Stimulated activated CD8-positive, alpha-beta memory T cell treated with anti-CD3 and anti-CD28 coated beads, Interleukin-4, amount 100 ng/mL, for 24 hours (primary cell): Measurements from ENCODE around the gene TRAPPC1.

ENCODE experiments used
- DNase-seq: peaks from one replicate; pipeline ENCODE4 v3.0.0-alpha.2; 2020; ENCODE audit warnings: low read depth

The TRAPPC1 gene

DNA sequence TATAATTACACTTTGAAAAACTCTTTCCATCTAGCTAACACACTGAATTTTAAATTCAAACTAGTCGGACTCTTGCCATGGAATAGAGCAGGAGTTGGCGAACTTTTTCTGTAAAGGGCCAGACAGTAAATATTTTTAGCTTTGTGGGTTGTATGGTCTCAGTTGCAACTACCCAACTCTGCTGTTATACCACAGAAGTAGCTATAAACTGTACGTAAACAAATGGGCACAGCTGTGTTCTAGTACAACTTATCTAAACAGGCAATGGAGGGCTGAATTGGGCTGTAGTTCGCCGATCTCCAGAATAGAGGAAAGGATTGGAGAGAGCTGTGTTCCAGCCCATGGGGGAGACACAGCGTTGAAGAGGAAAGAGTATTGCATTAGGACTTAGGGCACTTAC, 9.0 kb upstream of the TRAPPC1 start:
- DNase-seq, result no peak

GRCh38 chr17:7940034-7940433, 8.3 kb upstream of the TRAPPC1 start:
- no peak for DNase-seq

DNA sequence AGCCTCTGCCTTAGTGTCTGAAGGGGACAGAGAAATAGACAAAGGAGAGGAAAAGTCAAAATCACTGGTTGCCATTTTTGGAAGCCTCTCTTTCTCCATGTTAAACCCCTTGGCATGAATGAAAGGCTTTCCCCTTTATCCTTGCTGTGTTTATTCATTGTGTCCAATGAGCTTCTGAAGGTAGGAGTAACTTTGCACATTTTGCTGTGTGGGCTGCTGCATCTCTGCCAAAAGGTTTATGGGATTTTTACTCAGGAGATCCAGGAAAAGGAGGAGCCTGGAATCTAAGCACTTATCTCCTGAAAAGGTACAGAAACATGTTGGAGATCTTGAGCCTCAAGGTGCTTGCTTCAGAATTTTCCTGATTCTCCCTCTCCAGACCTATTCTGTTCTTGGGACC, 4.1 kb upstream of the TRAPPC1 start:
- no peak for DNase-seq

DNA sequence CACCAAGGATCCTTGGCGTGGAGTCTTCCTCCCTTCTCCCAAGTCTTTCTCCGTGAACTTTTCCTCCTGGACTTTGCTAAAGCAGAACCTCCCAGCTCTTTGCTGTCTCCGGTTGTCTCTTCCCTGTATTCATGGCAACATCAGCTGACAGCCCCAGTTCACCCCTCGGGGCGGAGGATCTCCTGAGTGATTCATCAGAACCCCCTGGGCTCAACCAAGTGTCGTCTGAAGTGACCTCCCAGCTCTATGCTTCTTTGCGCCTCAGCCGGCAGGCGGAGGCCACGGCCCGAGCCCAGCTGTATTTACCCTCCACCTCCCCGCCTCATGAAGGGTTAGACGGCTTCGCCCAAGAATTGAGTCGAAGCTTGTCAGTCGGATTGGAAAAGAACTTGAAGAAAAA, 1.2 kb upstream of the TRAPPC1 start:
- no peak for DNase-seq

DNA sequence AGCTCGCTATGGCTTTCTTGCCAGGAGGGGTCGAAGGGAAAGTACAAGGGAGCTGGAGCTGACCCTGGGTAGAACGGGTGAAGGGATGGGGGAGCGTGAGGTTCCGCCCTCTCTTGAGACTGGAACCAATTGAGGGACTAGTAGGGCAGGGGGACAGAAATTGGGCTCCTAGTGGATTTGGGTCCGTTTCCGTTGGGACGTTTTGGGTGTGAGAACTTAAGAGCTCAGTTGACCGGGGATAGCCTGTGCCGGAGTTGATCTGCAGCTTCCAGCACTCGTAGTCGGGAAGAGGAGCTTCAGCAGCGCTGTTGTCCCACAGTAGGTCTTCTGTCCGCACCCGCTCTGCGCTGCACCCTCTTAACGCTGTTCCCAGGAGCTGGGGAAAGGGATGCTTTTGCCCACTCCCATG, 741 bp upstream of the TRAPPC1 start:
- DNase-seq, result no peak

DNA sequence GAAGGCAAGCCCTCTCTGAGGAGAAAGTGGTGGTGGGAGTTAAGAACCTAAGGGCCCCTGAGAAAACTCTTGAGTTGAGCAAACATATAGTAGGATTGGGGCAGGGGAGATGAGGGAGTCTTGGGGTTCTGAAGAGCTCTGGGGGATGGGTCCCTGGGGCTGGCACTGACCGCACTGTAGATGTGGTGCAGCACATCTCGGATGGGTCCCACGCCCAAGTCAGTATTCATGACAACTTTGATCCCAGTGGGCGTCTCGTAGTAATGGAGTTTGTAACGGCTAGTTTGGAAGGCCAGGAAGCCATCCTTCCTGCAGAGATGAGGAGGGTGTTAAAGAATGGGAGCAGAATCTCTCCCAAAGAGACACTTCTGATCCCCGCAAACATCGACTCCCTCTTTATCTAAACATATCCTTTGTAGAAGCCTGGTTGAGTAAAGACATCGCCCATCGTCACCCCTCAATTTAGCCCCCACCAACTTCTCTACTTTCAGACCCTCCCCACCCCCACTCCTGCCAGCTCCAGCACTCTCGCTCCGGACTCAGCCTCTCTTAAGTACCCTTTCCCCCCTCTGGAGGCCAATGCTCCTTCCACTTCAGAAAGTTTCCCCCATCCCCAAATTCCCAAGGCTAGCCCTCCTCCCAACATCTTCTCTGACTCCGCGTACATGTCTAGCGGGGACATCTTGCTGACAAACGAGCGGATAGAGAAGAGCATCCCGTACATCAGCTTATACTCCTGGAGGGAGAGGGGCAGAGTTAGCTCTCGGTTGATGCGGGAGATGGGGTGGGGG, 710 bp downstream of the TRAPPC1 start:
- no peak for DNase-seq

DNA sequence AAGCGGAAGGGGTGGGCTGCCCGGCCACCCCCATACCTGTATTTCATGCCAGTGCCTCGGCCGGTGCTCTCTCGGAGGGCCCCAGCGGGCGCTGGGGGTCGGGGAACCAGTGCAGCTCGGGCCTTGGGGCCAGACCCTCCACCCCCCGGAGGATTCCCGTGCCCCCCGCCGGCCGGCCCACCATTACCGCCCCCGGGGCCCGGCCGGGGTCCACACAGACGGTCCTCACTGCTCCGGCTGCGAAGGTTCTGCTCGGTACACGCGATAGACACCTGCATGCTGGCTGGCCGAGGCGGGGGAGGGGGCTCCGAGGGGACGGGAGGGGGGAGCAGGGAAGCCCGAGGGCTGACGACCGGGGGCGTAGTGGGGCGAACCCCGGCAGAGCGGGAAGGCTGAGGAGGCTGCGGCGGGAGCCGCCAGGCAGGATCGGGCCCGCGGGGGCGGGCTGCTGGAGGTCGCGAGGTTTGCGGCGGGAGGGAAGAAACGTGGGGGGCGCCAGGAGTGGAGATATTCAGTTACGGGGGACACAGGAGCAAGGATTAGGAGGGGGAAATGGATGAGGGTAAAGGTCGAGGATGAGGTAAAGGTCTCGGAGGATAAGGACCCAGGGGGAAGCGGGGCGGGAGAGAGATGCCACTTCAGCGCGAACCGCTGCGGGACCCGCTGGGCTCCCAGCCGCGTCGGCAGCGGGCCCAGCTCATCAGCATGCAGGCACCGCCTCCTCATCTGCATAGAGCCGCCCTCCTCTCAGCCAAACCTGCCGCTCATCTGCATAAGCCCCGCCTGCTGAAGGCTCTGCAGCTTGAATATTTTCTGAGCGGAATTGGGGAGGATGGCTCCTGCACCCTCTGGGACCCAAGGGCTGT, 2.4 kb downstream of the TRAPPC1 start, which contains the start of gene KCNAB3:
KCNAB3 (minus strand) TSS at position 699 of the 866 bp plus-strand sequence; CDS start at position 278, 421 bp downstream.
- no peak for DNase-seq

DNA sequence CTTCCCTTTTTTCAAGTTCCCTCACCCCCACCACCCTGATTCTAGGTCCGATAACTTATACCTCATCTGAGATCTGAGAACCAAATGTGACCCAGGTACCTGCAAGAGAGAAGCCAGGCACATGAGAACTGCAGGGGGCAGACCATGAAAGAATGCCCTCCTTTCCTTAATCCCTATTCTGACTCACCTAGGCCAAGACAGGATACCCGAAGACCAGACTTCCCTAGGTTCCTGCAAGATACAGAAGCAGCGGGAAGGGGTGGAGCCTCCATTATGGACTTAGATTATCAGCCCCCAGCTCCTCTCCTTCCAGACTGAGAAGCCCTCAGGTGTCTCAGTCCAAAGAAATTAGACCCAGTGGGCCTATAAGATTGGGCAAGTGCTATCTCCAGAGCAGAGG, 4.2 kb downstream of the TRAPPC1 start:
- DNase-seq, result no peak

- DNase-seq, result peak; percentile 71
Observed at GRCh38 chr17:7922845-7923628, 8.7 kb downstream of the TRAPPC1 start.

GRCh38 chr17:7922269-7922844, 9.4 kb downstream of the TRAPPC1 start:
- no peak for DNase-seq

- no peak for DNase-seq
Observed at GRCh38 chr17:7916808-7917207, 14.9 kb downstream of the TRAPPC1 start.

- no peak for DNase-seq
Observed at GRCh38 chr17:7916385-7916682, 15.4 kb downstream of the TRAPPC1 start.

- peak; percentile 78 for DNase-seq
Observed at GRCh38 chr17:7915611-7916384, 15.9 kb downstream of the TRAPPC1 start, which contains the start of gene RNF227. Gene RNF227 (minus strand): TSS chr17:7916289. CDS start chr17:7916195, 94 bp downstream.

DNA sequence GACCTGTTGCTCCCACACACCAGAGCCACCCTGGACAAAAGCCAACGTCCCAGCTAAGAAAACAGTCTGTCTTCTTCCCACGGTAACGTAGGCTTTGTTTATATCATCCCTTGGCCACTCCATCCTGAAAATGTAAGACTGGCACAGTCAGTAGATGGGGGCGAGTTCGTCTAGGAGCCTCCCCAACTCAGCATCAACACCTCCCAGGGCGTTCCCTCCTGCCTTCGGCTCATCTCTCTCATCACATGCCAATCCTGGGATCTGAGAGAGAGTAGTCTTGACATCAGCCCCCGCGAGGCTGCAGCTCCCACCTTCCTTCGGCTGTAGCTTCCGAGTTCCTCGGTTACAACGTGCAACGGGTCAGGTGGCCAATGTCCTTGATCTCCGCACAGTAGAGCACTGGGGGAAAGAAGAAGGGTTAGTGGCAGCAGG, 16.6 kb downstream of the TRAPPC1 start:
- DNase-seq, result no peak

- DNase-seq, result no peak
Observed at GRCh38 chr17:7912927-7913524, 18.7 kb downstream of the TRAPPC1 start.

DNA sequence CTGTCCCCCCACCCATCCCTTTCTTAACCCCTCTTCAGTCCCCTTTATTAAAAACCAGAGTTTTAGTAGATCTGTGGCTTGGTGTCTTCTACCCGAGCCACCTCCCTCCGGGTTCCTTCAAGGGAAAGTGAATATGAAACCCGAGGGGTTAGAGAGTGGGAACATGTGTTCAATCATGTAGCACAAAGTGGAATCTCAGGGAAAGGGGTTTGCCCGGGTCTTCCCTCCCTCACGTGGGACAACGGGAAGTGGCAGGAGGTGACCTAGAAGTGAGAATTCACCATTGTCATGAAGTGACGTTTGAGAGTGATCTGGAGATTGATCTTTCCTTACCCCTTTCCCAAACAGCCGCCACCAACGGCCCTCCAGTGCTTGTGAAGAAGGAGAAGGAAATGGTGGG, 20.6 kb downstream of the TRAPPC1 start:
- no peak for DNase-seq

DNA sequence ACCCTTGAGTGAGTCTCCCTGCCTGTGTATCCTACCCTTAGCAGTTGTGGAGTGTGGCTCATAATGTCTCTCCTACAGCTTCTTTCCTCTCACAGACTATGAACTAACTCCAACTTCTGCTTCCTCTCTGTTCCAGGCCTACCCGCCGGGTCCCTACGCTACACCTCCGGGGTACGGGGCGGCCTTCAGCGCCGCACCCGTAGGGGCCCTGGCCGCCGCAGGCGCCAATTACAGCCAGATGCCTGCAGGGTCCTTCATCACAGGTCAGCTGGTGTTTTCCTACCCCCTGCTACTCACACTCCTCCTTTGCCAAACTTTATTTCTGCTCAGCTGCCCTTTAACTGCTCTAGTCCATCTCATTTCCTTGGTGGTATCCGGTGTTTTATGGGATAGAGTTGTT, 21.0 kb downstream of the TRAPPC1 start:
- no peak for DNase-seq

GRCh38 chr17:7910281-7910680, 21.5 kb downstream of the TRAPPC1 start:
- no peak for DNase-seq

- no peak for DNase-seq
Observed at GRCh38 chr17:7909089-7909488, 22.7 kb downstream of the TRAPPC1 start.

DNA sequence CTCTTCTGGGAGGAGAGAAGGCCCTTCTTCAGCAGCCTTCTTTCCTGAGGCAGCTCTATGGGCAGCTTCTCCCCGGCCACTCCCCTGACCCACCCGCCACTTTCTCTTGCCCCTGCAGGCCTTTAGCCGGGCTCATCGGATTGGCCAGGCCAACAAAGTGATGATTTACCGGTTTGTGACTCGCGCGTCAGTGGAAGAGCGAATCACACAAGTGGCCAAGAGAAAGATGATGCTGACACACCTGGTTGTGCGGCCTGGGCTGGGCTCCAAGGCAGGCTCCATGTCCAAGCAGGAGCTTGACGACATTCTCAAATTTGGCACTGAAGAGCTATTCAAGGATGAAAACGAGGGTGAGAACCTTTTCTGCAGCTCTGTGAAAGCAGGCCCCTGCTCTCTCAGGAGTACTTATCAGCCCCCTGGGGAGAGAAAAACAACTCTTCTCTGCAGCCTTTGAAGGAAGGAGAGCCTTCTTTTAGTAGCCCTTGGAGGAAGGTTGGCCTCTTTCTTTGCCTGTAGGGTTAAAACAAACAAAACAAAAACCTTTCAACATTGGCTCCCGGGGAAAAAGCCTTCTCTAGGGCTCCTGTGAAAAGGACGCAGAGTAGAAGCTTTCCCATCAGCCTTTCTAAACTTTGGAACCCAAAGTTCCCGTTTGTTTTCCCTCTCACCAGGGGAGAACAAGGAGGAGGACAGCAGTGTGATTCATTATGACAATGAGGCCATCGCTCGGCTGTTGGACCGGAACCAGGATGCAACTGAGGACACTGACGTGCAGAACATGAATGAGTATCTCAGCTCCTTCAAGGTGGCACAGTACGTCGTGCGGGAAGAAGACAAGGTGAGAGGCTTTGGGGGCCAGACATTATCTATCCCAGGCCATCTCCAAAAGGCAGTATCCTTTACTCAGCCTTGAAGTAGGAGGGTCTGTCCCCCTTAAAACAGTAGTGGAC, 28.3 kb downstream of the TRAPPC1 start:
- no peak for DNase-seq
